ENCODE results near the gene ANKRD13B.

- TF ChIP-seq GATA2 (IDR thresholded peaks at IDR 0.05; ENCODE audit: low read depth, low read length) = no peak
- TF ChIP-seq GATA3 (IDR thresholded peaks at IDR 0.05; ENCODE audit: low read depth, low read length) = no peak
Observed at GRCh38 chr17:29544066-29544465, 48.9 kb upstream of the ANKRD13B start.

Measured in SH-SY5Y (cell line).